OCI-LY3 (cell line): ENCODE data around the gene PRRT4.

ENCODE experiments used
- EZH2phosphoT487 ChIP-seq: fragments of 200-600 bp; shearing (Covaris generic); IDR thresholded peaks from 2 replicates; pipeline ENCODE4 v1.6.1; 2018; ENCODE audit warnings: antibody characterized with exemption, mixed run types, low read depth
- TF ChIP-seq, protein P1 (sequence below): fragments of 200-600, 300-600 bp; sonication (generic); IDR thresholded peaks from 2 replicates; pipeline ENCODE4 v1.5.1; 2014; ENCODE audit warnings: antibody characterized with exemption, low read length, low read depth

DNA sequence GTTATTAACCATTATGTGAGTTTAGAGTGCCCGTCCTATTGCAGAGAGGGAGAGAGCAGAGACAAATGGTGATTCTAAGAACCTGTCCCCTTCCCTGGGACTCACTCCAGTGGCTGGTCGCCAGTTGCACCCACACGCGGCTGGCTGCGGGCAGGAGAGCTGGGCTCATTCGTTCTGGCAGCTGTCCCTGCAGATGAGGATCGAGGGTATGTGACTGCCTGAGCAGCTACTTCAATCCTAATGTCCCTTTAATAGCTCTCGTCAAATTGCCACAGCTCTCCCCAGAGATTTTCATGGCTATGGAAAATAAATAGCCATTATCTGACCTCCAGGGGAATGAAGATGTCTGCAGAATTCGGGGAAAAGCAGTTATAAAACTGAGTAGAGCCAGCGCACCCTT, 59.4 kb downstream of the PRRT4 start:
- TF ChIP-seq, protein P1, sequence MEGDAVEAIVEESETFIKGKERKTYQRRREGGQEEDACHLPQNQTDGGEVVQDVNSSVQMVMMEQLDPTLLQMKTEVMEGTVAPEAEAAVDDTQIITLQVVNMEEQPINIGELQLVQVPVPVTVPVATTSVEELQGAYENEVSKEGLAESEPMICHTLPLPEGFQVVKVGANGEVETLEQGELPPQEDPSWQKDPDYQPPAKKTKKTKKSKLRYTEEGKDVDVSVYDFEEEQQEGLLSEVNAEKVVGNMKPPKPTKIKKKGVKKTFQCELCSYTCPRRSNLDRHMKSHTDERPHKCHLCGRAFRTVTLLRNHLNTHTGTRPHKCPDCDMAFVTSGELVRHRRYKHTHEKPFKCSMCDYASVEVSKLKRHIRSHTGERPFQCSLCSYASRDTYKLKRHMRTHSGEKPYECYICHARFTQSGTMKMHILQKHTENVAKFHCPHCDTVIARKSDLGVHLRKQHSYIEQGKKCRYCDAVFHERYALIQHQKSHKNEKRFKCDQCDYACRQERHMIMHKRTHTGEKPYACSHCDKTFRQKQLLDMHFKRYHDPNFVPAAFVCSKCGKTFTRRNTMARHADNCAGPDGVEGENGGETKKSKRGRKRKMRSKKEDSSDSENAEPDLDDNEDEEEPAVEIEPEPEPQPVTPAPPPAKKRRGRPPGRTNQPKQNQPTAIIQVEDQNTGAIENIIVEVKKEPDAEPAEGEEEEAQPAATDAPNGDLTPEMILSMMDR: no peak
- no peak for TF ChIP-seq EZH2phosphoT487
